SK-N-MC (cell line): Measurements from ENCODE around the gene CACHD1.

Source experiments
- DNase-seq: peaks from one replicate; pipeline ENCODE4 v3.0.0-alpha.2; 2011; ENCODE audit warnings: low read depth, low spot score
- H3K27ac ChIP-seq: fragments of 200-600 bp; sonication (generic); 2 replicates; pipeline ENCODE4 v1.5.1; 2016; ENCODE audit warnings: mixed run types
- H3K36me3 ChIP-seq: fragments of 200-600 bp; sonication (generic); 2 replicates; pipeline ENCODE4 v1.6.1; 2017; ENCODE audit warnings: antibody characterized with exemption, low read length, mixed read lengths; ENCODE audit not compliant: insufficient read depth
- H3K4me3 ChIP-seq: fragments of 200-600 bp; sonication (generic); 2 replicates; pipeline ENCODE4 v1.5.1; 2016
- H3K9ac ChIP-seq: fragments of 200-600 bp; sonication (generic); 2 replicates; pipeline ENCODE4 v1.8.0; 2017; ENCODE audit warnings: mixed run types, mixed read lengths; ENCODE audit not compliant: insufficient read length
- H3K9me3 ChIP-seq: fragments of 200-600 bp; sonication (generic); 2 replicates; pipeline ENCODE4 v1.6.1; 2017; ENCODE audit warnings: low read depth, mild to moderate bottlenecking, antibody characterized with exemption, low read length, moderate library complexity, mixed read lengths
- EZH2 ChIP-seq: fragments of 200-600 bp; sonication (generic); IDR thresholded peaks from one replicate; pipeline ENCODE4 v1.6.1; 2017; ENCODE audit warnings: antibody characterized with exemption
- FOXP2 ChIP-seq: optimal IDR thresholded peaks from 2 replicates; pipeline ENCODE3; 2011; ENCODE audit warnings: mild to moderate bottlenecking, moderate library complexity; ENCODE audit not compliant: insufficient read depth; ENCODE audit errors: extremely low read length, control extremely low read depth
- POLR2AphosphoS5 ChIP-seq: IDR thresholded peaks from 2 replicates; pipeline ENCODE4 v1.6.1; 2012; ENCODE audit warnings: mild to moderate bottlenecking, low read depth, low read length, borderline replicate concordance

CACHD1 gene

DNA sequence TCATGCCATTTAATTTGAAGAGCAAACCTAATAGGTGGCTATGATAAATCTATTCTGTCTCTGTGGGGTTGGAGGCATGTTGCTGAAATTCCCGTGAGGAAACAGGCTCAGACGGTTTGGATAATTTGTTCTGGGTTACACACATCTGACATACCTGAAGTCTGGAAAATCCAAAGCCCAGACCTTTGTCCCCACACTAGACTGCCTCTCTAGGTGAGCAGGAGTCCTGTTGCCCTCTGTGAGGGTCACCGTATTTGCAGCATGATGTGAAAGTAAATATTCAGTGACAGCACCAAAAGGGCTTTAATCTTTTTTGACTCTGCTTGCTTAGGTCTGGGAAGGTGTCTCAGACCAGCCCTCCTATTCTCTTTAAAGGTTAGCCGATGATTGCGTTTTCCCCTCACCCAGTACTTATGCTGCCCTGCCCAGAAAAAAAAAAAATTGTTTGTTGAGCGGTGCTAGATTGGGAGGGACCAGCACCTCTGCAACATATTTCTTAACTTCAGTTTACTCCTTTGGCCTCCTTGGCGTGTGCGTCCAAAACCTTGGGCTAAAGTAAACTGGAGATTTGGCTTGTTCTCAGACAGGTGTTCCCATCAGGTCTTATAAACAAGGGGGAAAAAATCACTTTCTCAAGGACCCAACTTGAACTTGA lies 67.0 kb downstream of the CACHD1 start:
- Histone ChIP-seq H3K9me3 (no peaks in the 10 kb centered on the region), H3K9ac (peak overlapping the region; percentile 48), H3K27ac (peak overlapping the region; percentile 93), H3K4me3 (peak overlapping the region; percentile 68), H3K36me3 (0 out of 2 replicates have a peak, but pooled peaks cover 6% of the 10 kb centered on the region)
- DNase-seq, result no peak
- no peak for TF ChIP-seq EZH2
- no peak for TF ChIP-seq FOXP2

DNA sequence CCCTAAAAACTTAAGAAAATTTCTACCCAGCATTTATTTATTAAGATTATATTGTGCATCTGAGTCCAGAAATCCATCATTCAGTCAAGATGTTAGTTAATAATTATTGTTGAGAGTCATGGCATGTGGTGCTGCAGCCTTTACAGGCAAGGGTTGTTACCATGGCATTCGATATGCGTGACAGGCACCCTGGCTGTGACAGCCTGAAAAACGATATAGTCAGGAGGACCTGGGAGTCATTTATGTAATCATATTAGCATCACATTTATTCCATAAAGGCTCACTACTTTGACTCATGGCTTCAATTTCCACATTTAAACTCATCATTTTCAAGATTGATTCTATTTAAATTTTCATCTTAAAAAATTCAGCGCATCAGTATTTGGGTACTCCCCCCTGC lies 68.0 kb downstream of the CACHD1 start:
- H3K9ac ChIP-seq, result no peak overlapping the region
- H3K9me3 ChIP-seq, result no peaks in the 10 kb centered on the region
- peak overlapping the region; percentile 68 for H3K4me3 ChIP-seq
- peak overlapping the region; percentile 93 for H3K27ac ChIP-seq
- TF ChIP-seq FOXP2, result no peak
- no peak; the same call in 1 of the 2 replicates for TF ChIP-seq POLR2AphosphoS5
- TF ChIP-seq EZH2, result no peak
- DNase-seq, result no peak
- H3K36me3 ChIP-seq, result 0 out of 2 replicates have a peak, but pooled peaks cover 6% of the 10 kb centered on the region

DNA sequence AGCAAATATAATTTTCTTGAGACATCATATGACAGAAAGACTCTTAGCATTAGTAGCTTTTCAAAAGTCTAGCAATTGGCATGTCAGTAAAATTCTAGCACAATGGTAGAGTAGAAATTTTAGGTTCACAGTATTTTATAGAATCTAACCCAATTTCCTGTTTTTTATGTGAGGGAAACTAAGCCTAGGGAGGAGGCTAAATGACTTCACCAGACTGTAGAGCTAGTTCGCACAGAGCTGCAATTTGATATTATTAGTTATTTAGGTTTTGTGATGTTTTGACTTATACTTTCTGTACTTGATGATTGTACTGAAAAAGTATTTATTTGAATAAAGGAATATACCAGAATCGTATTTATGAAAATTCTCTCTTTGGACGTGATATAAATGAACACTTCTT lies 68.5 kb downstream of the CACHD1 start:
- TF ChIP-seq EZH2, result no peak
- TF ChIP-seq FOXP2, result no peak
- TF ChIP-seq POLR2AphosphoS5, result no peak; the same call in 1 of the 2 replicates
- no peak for DNase-seq
- H3K27ac ChIP-seq, result peak overlapping the region; percentile 93
- H3K4me3 ChIP-seq, result peak overlapping the region; percentile 68
- H3K36me3 ChIP-seq, result 0 out of 2 replicates have a peak, but pooled peaks cover 6% of the 10 kb centered on the region
- no peaks in the 10 kb centered on the region for H3K9me3 ChIP-seq
- H3K9ac ChIP-seq, result no peak overlapping the region

DNA sequence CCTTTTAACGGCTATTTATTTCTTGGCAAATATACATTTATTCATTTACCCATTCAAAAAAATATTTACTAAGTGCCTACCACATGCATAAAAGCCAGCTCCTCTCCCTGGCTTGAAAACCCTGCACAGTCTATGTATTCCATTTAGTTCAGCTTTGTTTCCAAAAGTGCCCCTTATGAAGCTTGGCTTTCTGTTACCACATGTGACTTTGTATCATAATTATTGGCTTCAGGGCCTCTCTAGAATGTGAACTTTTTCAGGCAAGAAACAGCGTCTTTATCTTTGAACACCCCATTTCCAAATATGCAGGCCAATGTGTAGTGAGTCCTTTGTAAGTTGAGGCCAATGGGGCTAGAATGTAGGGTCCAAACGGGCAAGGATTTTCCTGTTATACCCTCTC lies 69.4 kb downstream of the CACHD1 start:
- no peak for DNase-seq
- H3K27ac ChIP-seq, result peak overlapping the region; percentile 93
- TF ChIP-seq FOXP2 (no peak), POLR2AphosphoS5 (no peak)
- peak overlapping the region; percentile 68 for H3K4me3 ChIP-seq
- no peaks in the 10 kb centered on the region for H3K9me3 ChIP-seq
- 0 out of 2 replicates have a peak, but pooled peaks cover 6% of the 10 kb centered on the region for H3K36me3 ChIP-seq
- peak overlapping the region; percentile 55 for H3K9ac ChIP-seq

GRCh38 chr1:64539781-64540218 lies 69.9 kb downstream of the CACHD1 start:
- Histone ChIP-seq H3K4me3 (peak overlapping the region; percentile 68), H3K27ac (peak overlapping the region; percentile 93), H3K36me3 (0 out of 2 replicates have a peak, but pooled peaks cover 1% of the 10 kb centered on the region), H3K9ac (peak overlapping the region; percentile 55), H3K9me3 (no peaks in the 10 kb centered on the region)
- no peak for DNase-seq
- TF ChIP-seq FOXP2, result no peak
- no peak for TF ChIP-seq EZH2
- no peak for TF ChIP-seq POLR2AphosphoS5

- TF ChIP-seq FOXP2 (peak; percentile 81), POLR2AphosphoS5 (peak; percentile 34; the same call in 1 of the 2 replicates), EZH2 (no peak)
- Histone ChIP-seq H3K27ac (peak overlapping the region; percentile 93), H3K4me3 (peak overlapping the region; percentile 68), H3K9me3 (no peaks in the 10 kb centered on the region), H3K36me3 (no peaks in the 10 kb centered on the region), H3K9ac (peak overlapping the region; percentile 55)
- no peak for DNase-seq
Observed at GRCh38 chr1:64540265-64540791, 70.4 kb downstream of the CACHD1 start.

DNA sequence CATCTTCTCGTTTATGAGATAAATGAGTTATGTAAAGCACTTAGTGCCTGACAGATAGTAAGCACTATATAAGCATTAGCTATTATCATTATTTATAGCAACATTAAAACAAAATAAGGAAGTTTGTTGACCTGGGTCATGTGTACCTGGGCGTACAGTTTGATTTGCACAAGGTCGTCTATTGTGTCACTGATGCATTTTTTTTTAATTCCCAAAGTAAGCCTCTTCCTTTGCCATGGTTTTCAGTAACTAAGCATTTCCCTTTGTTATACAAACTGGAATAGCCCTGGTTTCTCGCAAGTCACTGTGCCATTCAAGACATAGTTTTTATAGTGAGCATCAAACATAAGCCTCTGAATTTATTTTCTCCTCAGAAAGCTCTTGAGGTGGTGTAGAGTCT lies 72.2 kb downstream of the CACHD1 start:
- no peak for TF ChIP-seq EZH2
- no peak for TF ChIP-seq FOXP2
- no peak for TF ChIP-seq POLR2AphosphoS5
- DNase-seq, result no peak
- Histone ChIP-seq H3K9ac (no peak overlapping the region), H3K27ac (no peak overlapping the region), H3K4me3 (no peak overlapping the region), H3K9me3 (no peaks in the 10 kb centered on the region), H3K36me3 (no peaks in the 10 kb centered on the region)

DNA sequence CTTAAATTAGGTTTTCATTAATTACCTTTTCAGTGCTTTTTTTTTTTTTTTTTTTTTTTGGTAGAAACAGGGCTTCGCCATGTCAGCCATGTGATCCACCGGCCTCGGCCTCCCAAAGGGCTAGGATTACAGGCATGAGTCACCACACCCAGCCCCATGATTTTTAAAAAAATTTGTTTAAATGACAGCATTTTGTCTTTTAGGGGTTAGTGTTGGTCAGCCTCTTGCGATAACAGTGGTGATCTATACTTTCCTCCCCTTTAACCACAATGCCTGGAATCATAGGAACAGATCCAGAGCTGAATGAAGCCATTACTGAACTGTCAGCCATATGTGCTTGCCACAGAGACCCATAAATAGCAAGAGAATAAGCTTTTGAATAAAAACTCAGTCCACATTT lies 73.9 kb downstream of the CACHD1 start:
- TF ChIP-seq POLR2AphosphoS5 (no peak), FOXP2 (no peak), EZH2 (no peak)
- DNase-seq, result no peak
- no peaks in the 10 kb centered on the region for H3K36me3 ChIP-seq
- no peak overlapping the region for H3K4me3 ChIP-seq
- H3K27ac ChIP-seq, result no peak overlapping the region
- no peaks in the 10 kb centered on the region for H3K9me3 ChIP-seq
- H3K9ac ChIP-seq, result no peak overlapping the region
